SK-N-SH (cell line): Measurements from ENCODE around the gene NSUN7. TPM values are rescaled to one million over a fixed set of nuclear protein-coding genes. Genes with fewer than 3 reads are reported as not detected.

Experiments
- CTCF ChIA-PET: fragments of 300-600, 350-600 bp; formaldehyde crosslinking; extraction: SDS; loops from one replicate; lab custom pipeline; 2021; lab: Yijun Ruan, JAX
- POLR2A ChIA-PET: fragments of 350-600 bp; sonication (Branson Sonifier 250); formaldehyde crosslinking; extraction: SDS; loops from one replicate; lab custom pipeline; 2020; ENCODE audit warnings: antibody characterized with exemption, inconsistent platforms; lab: Yijun Ruan, JAX
- DNase-seq: peaks from one replicate; pipeline ENCODE4 v3.0.0; 2012
- H2AFZ ChIP-seq: fragments of 200-600 bp; sonication (generic); 2 replicates; pipeline ENCODE4 v1.8.1; 2016; ENCODE audit warnings: antibody characterized with exemption, mild to moderate bottlenecking, low read depth
- H3F3A ChIP-seq: fragments of 200-600 bp; sonication (generic); replicated peaks from 2 replicates; pipeline ENCODE3; 2016; ENCODE audit warnings: antibody characterized with exemption, mild to moderate bottlenecking; ENCODE audit not compliant: insufficient read depth
- H3K27ac ChIP-seq, 2 experiments: fragments of 200-500 bp in 1 of 2; fragments of 200-600 bp in 1 of 2; sonication (Bioruptor generic) in 1 of 2; sonication (generic), shearing (Covaris generic) in 1 of 2; 2 replicates each; pipeline versions ENCODE4 v1.5.1 to v1.6.1; 2014 to 2016; ENCODE audit warnings: low read depth in 2 of 2, inconsistent platforms in 1 of 2, low read length in 1 of 2, mild to moderate bottlenecking in 1 of 2, mixed read lengths in 1 of 2
- H3K27me3 ChIP-seq: fragments of 200-600 bp; sonication (generic), shearing (Covaris generic); 2 replicates; pipeline ENCODE4 v1.6.1; 2016; ENCODE audit warnings: mixed run types; ENCODE audit not compliant: insufficient read depth
- H3K36me3 ChIP-seq, 2 experiments: fragments of 200-500 bp in 1 of 2; fragments of 200-600 bp in 1 of 2; sonication (Bioruptor generic) in 1 of 2; sonication (generic) in 1 of 2; replicated peaks in 1 of 2; 2 replicates each; pipeline versions ENCODE3 to v1.5.1; 2014 to 2016; ENCODE audit warnings: low read length in 1 of 2, mild to moderate bottlenecking in 1 of 2; ENCODE audit not compliant: insufficient read depth in 2 of 2, control insufficient read depth in 1 of 2
- H3K4me1 ChIP-seq, 2 experiments: fragments of 200-500 bp in 1 of 2; fragments of 200-600 bp in 1 of 2; sonication (Bioruptor generic) in 1 of 2; sonication (generic), shearing (Covaris generic) in 1 of 2; 2 replicates each; pipeline versions ENCODE4 v1.5.1 to v1.6.1; 2014 to 2016; ENCODE audit warnings: low read depth in 1 of 2, low read length in 1 of 2, mixed run types in 1 of 2; ENCODE audit not compliant: insufficient read depth in 2 of 2, control insufficient read depth in 1 of 2
- H3K4me2 ChIP-seq: fragments of 200-600 bp; sonication (generic), shearing (Covaris generic); 2 replicates; pipeline ENCODE4 v1.6.1; 2017; ENCODE audit warnings: mixed run types
- H3K4me3 ChIP-seq, 2 experiments: fragments of 200-500 bp in 1 of 2; fragments of 200-600 bp in 1 of 2; sonication (Bioruptor generic) in 1 of 2; sonication (generic), shearing (Covaris generic) in 1 of 2; 2 replicates each; pipeline versions ENCODE4 v1.5.1 to v1.8.1; 2014 to 2016; ENCODE audit warnings: low read depth in 2 of 2, inconsistent platforms in 1 of 2, low read length in 1 of 2, mild to moderate bottlenecking in 1 of 2, mixed read lengths in 1 of 2, moderate library complexity in 1 of 2
- H3K79me2 ChIP-seq: fragments of 200-600 bp; sonication (generic); 2 replicates; pipeline ENCODE4 v1.8.1; 2017; ENCODE audit warnings: mild to moderate bottlenecking; ENCODE audit not compliant: insufficient read depth
- H3K9ac ChIP-seq: fragments of 200-600 bp; sonication (generic); 2 replicates; pipeline ENCODE4 v1.6.1; 2017; ENCODE audit warnings: mixed run types
- H3K9me2 ChIP-seq: fragments of 200-600 bp; sonication (generic); 2 replicates; pipeline ENCODE4 v1.6.1; 2017; ENCODE audit warnings: mixed run types
- H3K9me3 ChIP-seq: fragments of 200-600 bp; sonication (generic); 2 replicates; pipeline ENCODE4 v1.6.1; 2017; ENCODE audit warnings: mixed run types, mild to moderate bottlenecking, moderate library complexity
- H4K20me1 ChIP-seq: fragments of 200-600 bp; sonication (generic); 2 replicates; pipeline ENCODE4 v1.6.1; 2017; ENCODE audit warnings: mild to moderate bottlenecking, mixed run types; ENCODE audit not compliant: insufficient read depth
- EZH2phosphoT487 ChIP-seq: fragments of 200-600 bp; sonication (generic); IDR thresholded peaks from 2 replicates; pipeline ENCODE4 v1.6.1; 2017; ENCODE audit warnings: low read depth, mixed run types, mild to moderate bottlenecking, antibody characterized with exemption, moderate library complexity, borderline replicate concordance
- FOSL2 ChIP-seq: IDR thresholded peaks from 2 replicates; pipeline ENCODE4 v1.4.0; 2012; ENCODE audit warnings: low read depth, mild to moderate bottlenecking, moderate library complexity, borderline replicate concordance
- FOXJ3 ChIP-seq: sonication (generic); formaldehyde crosslinking; IDR thresholded peaks from 2 replicates; pipeline ENCODE4 v1.5.1; 2020; ENCODE audit warnings: mild to moderate bottlenecking, missing genetic modification reagents
- PBX3 ChIP-seq: IDR thresholded peaks from 2 replicates; pipeline ENCODE4; 2012
- POLR2AphosphoS5 ChIP-seq: IDR thresholded peaks from 2 replicates; pipeline ENCODE4 v1.6.1; 2012; ENCODE audit warnings: low read depth, low read length
- SIN3A ChIP-seq: IDR thresholded peaks from 2 replicates; pipeline ENCODE4 v1.6.1; 2012; ENCODE audit warnings: low read depth, mild to moderate bottlenecking, low read length, moderate library complexity, borderline replicate concordance
- SMC3 ChIP-seq: IDR thresholded peaks from 2 replicates; pipeline ENCODE4 v1.6.1; 2012; ENCODE audit warnings: low read depth, low read length, improper control_type of control experiment
- TAF1 ChIP-seq: IDR thresholded peaks from 2 replicates; pipeline ENCODE4 v1.6.1; 2012; ENCODE audit warnings: low read depth, mild to moderate bottlenecking, low read length, moderate library complexity, borderline replicate concordance
- TCF12 ChIP-seq: IDR thresholded peaks from 2 replicates; pipeline ENCODE4 v1.4.0; 2012
- USF2 ChIP-seq: fragments of 150-350 bp; IDR thresholded peaks from 2 replicates; pipeline ENCODE4 v1.6.1; 2017; ENCODE audit warnings: antibody characterized with exemption, low read length, low read depth, borderline replicate concordance
- WGBS: methylation state at CpG from one replicate; pipeline ENCODE4 v1.1.6; 2017; ENCODE audit warnings: low lambda C conversion rate; 5-methylcytosine and 5-hydroxymethylcytosine counted together
- polyA plus RNA-seq, 3 experiments: library from polyadenylated mRNA; depleted of rRNA; stranded (reverse); fragments of >200 nt; gene quantifications; 2 replicates each; pipeline ENCODE4 v1.2.3, GENCODE V29; 2012
- TF ChIP-seq, protein P1 (sequence below): IDR thresholded peaks from 2 replicates; pipeline ENCODE4 v1.4.0; 2012; ENCODE audit warnings: low read depth

Gene NSUN7
- polyA plus RNA-seq, 1 of the 3 experiments (the other 2 are of a cell fraction), result 0.28 TPM

- CTCF ChIA-PET, result interaction anchor here (0.8 kb wide), 2 partner anchors 9 to 11 kb away, joined by 3 read pairs; no protein-coding TSS in a partner anchor
- POLR2A ChIA-PET, result no interaction called here
- WGBS, result 91% methylated on average over 3 of the region's 3 CpGs
Measured at GRCh38 chr4:40800064-40800463, 50.3 kb downstream of the NSUN7 start.

GRCh38 chr4:40804598-40804997 lies 54.8 kb downstream of the NSUN7 start:
- TF ChIP-seq SMC3 (no peak), TAF1 (no peak), PBX3 (no peak), SIN3A (no peak)
- Histone ChIP-seq H2AFZ (no peak overlapping the region), H3K36me3 (peaks cover 4 to 5% of the 10 kb centered on the region in 2 experiments), H3F3A (peaks cover 4% of the 10 kb centered on the region), H3K9me3 (no peaks in the 10 kb centered on the region; the same call in 1 of the 2 replicates), H3K4me1 (no peaks in the 10 kb centered on the region), H3K27ac (no peak overlapping the region), H3K9me2 (no peaks in the 10 kb centered on the region), H3K27me3 (no peaks in the 10 kb centered on the region), H4K20me1 (no peaks in the 10 kb centered on the region), H3K4me2 (no peak overlapping the region), H3K79me2 (no peaks in the 10 kb centered on the region), H3K4me3 (no peak overlapping the region), H3K9ac (no peak overlapping the region)
- no peak for DNase-seq
- ChIA-PET CTCF (interaction anchor here (0.6 kb wide), 1 partner anchor 93 kb away, joined by 3 read pairs; no protein-coding TSS in a partner anchor), POLR2A (no interaction called here)
- WGBS, result 96% methylated on average over 2 of the region's 2 CpGs

More at GRCh38 chr4:40800064-40800463, 50.3 kb downstream of the NSUN7 start:
- no peak for DNase-seq
- Histone ChIP-seq H3K79me2 (no peaks in the 10 kb centered on the region), H3K9me3 (no peaks in the 10 kb centered on the region), H3K4me3 (no peak overlapping the region), H3K9ac (no peak overlapping the region), H3K36me3 (no peaks in the 10 kb centered on the region), H4K20me1 (no peaks in the 10 kb centered on the region), H3K27ac (no peak overlapping the region), H3K4me2 (no peak overlapping the region), H2AFZ (no peak overlapping the region), H3F3A (peaks cover 1% of the 10 kb centered on the region), H3K4me1 (no peaks in the 10 kb centered on the region), H3K27me3 (no peaks in the 10 kb centered on the region), H3K9me2 (no peaks in the 10 kb centered on the region)
- no peak for TF ChIP-seq FOXJ3 (CRISPR knock-in tag)
- no peak for TF ChIP-seq USF2
- TF ChIP-seq TCF12, result no peak
- no peak for TF ChIP-seq FOSL2
- TF ChIP-seq, protein P1, sequence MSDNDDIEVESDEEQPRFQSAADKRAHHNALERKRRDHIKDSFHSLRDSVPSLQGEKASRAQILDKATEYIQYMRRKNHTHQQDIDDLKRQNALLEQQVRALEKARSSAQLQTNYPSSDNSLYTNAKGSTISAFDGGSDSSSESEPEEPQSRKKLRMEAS, result no peak
- TF ChIP-seq POLR2AphosphoS5, result no peak
- TF ChIP-seq EZH2phosphoT487, result no peak
